HG02610 (cell line): ENCODE measurements around the gene FLVCR2.

ENCODE experiments used
- ATAC-seq: cut with Tn5 transposase; IDR thresholded peaks from one replicate; pipeline ENCODE4 v1.9.1; 2021; ENCODE audit warnings: mild to moderate bottlenecking, moderate library complexity; ENCODE audit not compliant: unreplicated experiment

The FLVCR2 gene, protein sequence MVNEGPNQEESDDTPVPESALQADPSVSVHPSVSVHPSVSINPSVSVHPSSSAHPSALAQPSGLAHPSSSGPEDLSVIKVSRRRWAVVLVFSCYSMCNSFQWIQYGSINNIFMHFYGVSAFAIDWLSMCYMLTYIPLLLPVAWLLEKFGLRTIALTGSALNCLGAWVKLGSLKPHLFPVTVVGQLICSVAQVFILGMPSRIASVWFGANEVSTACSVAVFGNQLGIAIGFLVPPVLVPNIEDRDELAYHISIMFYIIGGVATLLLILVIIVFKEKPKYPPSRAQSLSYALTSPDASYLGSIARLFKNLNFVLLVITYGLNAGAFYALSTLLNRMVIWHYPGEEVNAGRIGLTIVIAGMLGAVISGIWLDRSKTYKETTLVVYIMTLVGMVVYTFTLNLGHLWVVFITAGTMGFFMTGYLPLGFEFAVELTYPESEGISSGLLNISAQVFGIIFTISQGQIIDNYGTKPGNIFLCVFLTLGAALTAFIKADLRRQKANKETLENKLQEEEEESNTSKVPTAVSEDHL

DNA sequence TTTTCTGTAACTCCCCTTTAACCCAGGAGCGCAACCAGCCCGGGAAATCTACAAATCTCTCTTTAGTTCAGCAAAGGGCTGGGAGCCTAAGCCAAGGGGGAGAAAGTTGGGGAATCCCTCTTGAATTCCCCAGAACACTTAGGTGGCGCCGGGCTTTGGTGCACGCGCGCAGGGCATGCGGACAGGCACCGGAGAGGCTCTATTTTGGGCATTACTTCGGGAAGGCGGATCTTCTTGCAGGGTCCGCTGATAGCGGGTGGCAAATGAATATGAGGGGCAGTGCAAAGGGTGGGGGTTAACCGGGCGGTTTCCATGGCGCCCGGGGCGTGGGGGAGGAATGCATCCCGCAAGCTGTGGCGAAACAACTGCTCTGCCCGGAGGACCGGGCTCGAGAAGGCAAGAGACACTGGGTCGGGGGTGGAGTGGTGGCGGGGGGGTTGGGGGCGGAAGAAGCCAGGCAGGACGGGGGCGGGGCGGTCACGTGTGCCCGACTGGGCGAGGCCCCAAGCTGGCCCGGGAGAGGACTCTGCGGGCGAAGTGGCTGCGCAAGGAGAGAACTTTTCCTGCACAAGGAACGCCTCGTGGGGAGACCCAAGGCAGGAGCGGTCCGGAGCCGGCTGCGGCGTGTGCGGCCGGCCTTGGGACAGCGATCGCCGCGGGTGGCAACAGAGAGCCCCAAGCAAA, at the start of gene FLVCR2:
Gene FLVCR2 (plus strand): TSS at position 519 of the 684 bp plus-strand sequence. CDS start 353 bp downstream, outside the sequence.
- ATAC-seq, result peak; percentile 62

DNA sequence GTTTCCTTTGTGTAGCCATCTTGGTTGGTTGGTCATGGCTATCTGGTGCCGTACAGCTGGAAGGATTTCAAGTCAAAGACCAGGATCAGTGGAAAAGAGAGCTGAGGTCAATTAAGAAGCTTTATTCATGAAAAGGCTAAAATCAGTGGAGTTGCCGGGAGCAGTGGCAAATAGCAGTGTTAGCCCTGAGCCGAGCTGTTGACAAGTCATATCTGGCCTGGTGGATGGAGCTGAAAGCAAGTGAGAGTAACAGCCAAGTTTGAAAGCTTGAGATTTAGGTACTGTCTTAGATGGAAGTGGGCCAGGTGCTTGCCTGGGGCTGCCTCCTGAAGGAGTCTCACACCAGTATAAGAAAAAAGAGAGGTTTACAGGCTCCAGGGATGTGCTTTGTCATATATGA, 47.2 kb upstream of the FLVCR2 start:
- no peak for ATAC-seq

DNA sequence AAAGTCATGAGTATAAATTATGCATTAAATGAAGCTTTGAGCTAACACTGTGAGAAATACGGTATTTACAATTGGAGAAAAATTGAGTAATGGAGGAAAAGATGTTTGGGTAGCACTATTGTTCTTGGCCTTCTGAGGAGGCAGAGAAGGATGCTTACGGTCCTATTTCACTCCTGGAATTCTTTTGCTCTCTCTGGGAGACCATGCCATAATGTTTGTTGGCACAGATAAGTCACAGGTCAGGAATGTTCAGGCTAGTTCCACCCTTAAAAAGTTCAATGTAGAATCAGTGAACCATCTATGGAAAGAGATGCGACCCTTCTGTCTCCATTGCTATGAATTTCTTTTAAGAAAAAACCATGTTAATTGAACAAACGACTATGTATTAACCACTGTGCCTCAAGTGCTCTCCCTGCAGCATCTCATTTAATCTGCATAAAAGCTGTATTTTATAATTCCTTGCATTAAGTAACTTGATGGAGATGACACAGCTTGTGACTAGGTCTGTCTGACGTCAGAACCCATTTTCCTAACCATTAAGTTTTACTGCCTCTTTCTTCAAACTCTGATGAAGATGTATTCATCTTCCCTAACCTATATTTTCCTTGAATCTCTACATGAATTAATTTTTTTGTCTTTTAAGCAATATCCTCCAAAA, 46.6 kb upstream of the FLVCR2 start:
- no peak for ATAC-seq

DNA sequence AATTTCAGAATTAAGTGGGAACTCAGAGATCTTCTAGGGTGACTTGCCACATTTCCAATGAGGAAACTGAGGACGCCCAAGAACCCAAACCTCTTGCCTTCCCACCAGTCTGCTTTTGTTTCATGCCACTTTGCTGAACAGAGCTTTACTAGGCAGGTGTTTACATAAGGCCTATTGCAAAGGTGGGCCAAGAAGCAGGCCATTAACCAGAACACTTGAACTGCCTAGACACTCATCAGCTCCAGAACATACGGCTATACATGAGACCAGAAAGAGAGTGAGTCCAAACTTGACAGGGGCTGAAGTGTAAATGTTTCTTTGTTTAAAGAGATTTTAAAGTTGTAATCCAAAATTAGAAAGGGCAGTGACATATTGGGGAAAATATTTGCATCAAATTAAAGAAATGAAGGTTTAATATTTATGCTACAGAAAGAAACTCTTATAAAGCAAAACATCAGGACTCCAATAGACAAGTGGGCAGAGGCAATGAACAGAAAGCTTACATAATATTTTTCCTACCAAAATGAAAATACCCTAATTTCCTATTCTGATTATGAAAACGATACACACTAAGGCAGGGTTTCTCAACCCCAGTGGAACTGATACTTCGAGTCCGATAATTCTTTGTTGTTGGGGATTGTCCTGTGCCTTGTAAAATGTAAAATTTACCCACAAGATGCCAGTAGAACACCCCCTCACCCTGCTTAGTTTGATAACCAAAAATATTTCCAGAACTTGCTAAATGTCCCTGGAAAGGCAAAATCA, 44.4 kb upstream of the FLVCR2 start:
- no peak for ATAC-seq

DNA sequence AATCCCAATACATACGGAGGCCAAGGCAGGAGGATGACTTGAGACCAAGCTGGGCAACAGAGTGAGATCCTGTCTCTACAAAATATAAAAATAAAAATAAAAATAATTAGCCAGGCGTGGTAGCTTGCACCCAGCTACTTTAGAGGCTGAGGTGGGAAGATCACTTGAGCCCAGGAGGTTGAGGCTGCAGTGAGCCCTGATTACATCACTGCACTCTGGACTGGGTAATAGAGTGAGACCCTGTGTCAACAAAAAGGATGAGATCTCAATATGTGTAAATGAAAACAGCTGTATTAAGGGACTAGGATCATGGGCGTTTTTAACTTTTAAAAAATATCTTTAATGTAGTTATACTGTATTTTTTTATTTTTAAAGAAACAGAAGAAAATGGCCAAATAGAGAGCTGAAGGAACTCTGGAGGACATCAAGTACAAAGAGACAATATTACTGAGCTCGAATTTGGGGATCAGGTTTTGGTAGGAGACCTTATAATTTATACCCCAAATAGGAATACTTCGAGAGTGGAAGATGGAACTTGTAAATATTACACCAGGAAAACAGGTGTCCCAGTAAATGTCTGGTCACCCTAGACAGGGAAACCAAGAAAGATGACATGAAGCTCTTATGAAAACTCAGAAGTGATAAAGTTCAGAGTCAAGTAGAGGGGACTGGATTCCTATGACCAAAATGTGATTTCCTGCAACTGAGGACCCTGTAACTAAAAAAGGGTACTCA, 43.1 kb upstream of the FLVCR2 start:
- no peak for ATAC-seq

DNA sequence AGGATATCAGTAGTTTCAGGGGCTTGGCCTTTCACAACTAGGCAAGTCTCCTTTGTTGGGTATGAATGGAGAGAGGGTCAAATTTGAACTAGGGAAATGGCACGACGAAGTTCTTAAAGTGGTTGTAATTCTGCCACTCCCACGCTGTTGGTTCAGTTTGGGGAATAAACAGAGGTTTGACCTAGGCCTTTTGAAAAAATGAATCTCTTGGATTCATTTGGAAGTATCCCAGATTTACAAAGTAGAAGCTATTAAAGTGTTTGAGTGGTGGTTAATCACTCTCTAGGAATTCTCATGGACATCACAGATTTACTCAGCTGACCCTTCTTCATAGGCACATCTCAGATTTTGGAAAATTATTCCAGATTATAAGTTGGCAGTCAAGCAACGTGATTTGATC, 41.3 kb upstream of the FLVCR2 start:
- no peak for ATAC-seq

DNA sequence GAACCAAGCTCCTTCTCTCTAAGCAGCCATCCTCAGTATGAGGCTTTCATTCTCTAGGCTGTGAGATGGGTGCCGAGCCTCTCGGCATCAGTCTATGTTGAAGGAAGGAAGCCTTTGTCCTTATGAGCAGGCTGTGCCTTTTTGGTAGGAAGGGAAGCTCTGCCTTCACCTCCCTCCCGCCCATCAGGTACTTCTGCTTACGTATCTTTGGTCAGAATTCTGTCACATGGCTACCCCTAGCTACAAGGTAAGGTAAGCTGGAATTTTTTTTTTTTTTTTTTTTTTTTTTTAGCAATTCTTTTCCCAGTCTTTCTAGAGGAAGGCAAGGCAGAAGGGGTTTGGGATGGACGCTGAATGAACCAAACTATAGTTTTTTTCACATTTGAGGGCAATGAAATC, 39.3 kb upstream of the FLVCR2 start:
- ATAC-seq, result no peak

DNA sequence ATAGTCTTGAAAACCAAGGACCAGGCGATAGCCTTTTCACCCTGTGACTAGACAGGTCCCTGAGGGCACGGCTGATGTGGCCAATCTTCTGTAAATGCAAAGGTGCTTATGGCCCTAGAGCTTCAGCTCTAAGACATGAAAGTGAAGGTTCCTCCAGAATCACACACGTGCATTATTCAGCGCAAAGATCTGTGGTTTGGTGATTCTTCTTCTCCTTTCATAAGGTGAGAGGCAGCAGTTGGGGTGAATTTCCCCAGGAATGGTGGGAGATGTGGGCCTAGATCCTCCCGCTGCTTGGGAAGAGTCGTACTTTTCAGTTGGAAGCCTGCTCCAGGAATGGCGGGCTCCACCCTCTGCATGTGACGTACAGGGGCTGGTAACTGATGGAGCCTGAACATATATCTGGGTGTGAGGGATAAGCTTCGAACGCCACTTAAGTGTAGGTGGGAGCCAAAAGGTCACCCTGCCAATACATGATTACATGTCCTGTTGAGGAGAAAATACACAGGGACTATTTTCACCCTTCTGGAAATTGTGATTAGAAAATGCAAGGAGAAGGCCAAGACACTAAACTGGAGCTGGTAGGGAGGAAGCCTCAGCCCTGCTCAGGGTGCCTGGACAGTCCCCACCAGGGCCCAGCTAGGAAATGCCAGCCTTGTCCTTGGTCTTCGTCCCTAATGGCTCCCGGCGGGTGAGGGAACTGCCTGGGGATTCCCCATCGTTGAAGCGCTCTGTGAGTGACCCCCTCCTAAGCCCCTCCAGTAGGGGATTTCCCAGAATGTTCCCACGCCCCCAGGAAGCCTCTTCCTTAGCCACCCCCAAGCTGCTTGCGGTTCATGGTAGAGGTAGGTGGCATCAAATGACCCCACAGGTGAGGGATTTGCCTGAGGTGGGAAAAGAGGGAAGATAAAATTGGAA, 38.6 kb upstream of the FLVCR2 start:
- peak; percentile 41 for ATAC-seq

DNA sequence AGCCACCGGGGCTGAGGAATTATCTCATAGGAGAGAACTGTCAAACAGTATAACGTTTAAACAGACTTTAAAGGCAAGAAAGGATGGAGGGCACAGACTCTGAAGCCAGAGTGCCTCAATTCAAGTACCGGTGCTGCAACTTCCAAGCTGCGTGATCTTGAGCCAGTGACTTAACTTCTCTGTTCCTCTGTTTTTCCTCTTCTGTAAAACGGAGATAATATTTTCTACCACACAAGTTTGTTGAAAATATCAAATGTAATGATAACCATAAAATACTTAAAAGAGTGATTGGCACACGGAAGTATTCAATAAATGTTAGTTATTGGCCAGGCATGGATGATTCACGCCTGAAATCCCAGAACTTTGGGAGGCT, 38.0 kb upstream of the FLVCR2 start:
- ATAC-seq, result no peak

DNA sequence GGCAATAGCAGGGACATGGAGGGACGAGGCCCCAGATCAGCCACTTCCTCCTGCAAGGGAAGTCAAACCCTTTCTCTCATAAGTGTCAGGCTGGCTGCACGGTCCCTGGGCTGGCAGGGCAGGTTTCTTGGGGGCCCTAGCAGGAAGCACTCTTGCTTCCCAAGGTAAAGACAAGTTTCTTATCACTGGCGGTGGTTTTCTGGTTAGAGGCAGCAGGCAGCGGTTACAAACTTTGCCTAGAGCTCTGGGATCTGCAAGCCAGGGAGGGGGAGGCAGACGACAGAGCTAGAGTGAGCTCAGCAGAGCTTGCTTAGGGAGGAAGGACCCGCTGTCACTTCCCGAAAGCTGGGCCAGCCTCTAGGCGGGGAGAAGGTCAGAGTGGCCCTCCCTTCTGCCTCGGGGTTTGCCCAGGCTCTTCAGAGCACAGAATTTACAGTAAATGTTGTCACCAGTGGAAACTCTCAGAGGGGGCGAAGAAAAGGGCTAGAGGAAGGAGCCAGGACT, 35.8 kb upstream of the FLVCR2 start:
- peak; percentile 68 for ATAC-seq

DNA sequence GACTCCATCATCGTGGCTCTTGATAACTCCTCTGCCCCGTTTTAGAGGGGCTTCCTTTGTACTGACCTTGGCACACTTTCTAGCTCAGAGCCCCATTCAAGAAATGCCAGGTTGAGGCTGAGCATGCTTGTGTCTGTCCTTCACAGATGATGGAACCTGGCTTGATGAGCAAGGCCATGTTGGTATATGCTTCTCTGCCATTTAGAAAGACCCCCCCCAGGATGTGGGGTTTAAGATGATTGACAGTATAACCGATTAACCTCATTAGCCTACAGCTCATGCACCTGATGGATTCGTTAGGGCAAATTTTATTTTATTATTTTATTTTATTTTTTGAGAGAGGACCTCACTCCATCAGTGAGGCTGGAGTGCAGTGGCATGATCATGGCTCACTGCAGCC, 35.2 kb upstream of the FLVCR2 start:
- no peak for ATAC-seq

DNA sequence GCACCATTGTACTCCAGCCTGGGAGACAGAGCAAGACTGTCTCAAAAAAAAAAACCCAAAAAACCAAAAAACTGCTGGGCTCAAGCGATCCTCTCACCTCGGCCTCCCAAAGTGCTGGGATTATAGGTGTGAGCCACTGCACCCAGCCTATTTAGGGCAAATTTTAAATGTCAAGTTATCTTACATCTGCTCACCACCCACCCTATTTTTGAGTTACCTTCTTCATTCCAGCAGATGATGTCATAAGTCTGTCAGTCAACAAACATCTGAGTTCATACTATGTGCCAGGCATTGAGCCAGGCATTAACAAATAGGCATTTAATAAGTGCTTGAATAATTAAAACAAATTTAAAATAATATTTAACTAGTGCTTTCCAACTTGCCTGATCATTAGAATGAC, 34.6 kb upstream of the FLVCR2 start:
- no peak for ATAC-seq

DNA sequence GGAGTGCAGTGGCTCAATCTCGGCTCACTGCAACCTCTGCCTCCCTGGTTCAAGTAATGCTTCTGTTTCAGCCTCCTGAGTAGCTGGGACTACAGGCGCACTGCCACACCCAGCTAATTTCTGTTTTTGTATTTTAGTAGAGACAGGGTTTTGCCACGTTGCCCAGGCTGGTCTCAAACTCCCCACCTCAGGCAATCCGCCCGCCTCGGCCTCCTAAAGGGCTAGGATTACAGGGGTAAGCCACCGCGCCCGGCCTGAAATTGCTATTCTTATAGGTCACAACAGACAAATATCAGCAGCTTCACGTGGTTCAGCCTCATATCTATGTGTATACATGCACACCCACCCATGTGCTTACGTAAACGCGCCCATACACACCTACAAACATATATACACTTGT, 32.5 kb upstream of the FLVCR2 start:
- no peak for ATAC-seq

DNA sequence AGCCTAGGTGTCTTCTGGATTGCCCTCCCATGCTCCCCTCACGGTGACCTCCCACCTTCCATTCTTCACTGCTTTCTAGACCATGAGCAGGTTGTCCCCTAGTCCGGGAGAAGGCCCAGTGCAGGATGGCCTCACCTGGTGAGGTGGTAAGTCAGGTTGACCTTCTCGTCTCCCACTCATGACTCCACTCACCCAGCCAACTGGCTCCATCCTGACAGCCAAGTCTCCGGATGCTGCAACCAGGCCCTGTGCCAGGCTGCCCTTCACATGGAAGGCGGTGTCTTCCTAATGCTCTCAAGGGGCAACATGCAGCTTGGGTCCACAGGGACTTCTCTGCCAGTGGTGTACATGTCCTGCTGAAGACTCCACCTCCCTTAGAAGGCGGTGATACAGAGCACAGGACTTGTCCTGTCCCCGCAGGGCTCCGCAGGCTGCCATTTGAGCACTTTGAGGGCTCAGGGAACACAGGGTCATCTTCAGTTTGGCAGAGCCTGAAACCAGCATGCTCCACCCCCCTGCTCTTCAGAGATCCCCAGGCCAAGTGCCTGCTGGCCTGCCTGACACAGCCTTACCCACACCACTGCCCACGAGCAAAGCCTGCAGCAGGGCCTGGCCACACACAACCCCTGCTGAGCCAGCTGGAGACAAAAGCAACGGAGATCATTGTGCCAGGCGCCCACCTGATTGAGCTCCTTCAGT, 30.7 kb upstream of the FLVCR2 start:
- no peak for ATAC-seq

DNA sequence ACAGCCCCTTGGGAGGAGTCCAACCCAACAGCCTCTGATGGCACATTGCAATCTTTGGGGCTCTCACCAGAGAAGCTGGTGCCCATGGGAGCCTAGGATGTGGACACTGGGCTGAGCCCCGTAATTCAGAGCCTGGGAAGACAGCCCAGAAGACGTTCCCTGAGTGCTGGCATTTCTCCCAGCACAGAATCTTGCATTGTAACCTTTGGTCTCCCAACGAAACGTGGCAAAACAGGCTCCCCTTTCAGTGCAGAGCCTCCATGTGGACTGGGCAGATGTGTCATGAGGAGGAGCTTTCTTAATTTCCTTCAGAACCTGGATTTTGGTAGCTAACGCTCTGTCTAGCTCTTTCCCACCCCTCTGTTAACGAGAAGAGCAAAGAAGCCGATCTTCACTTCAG, 29.9 kb upstream of the FLVCR2 start:
- no peak for ATAC-seq

DNA sequence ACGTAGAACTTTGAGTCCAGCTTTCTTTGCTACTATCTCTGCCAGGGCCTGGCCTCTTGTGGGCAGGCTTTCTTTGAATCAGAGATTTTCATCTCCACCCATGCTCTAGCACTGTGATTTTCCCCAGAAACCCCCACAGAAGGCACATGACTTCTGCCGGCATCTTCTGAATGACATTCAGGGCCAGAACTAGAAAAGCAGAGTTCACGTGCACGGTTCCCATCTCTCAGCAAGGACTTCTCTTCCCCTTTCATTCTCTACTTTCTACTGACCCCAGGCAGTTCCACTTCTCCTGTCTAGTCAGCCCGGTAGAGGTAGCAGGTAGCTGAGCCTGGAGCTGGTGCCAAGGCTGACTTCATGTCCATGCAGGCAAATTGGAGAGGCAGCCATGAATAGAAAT, 29.3 kb upstream of the FLVCR2 start:
- ATAC-seq, result peak; percentile 67

DNA sequence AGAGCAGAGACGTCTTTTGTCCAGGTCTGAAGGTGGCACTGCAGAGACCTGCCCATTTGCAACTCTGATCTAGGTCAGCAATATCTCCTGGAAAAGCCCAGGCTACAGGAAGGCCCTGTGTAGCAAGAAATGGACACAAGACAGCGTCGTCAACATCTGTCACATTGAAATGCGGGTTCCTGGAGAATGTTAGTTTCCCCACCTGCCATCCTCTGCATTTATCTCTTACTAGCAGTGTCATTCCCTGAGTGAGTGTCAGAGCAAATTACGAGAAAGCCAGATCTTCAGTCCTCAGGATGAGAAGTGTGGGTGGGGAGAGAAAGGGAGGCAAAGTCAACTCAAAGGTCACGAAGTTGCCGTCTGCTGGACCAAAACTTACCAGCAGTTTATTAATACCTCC, 27.4 kb upstream of the FLVCR2 start:
- no peak for ATAC-seq

DNA sequence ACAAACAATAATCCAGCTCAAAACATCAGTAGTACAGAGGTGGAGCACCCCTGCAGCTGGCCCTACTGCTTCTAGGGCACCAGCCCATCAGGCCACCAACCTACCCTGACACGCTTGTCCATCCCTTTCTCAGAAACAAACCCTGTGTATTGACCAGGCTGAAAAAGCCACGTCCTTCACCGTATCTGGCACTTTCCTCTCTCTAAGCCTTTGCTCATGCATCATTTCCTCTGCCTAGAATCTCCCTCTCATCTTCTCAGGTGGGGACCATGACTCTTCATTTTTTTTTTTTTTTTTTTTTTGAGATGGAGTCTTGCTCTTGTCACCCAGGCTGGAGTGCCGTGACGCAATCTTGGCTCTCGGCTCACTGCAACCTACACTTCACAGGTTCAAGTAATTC, 25.3 kb upstream of the FLVCR2 start:
- ATAC-seq, result no peak
